Glomerular endothelial cell (primary cell): Measurements from ENCODE around the gene C11orf87. TPM values are rescaled to one million over a fixed set of nuclear protein-coding genes. Genes with fewer than 3 reads are reported as not detected.

Experiments used
- DNase-seq: peaks from one replicate; pipeline ENCODE4 v3.0.0-alpha.2; 2011; ENCODE audit warnings: low read depth, low spot score; ENCODE audit errors: extremely low read depth
- total RNA-seq: library from RNA; depleted of rRNA; stranded (reverse); fragments of >200 nt; gene quantifications from 2 replicates; pipeline ENCODE4 v1.2.3, GENCODE V29; 2015

C11orf87 gene
- 0.12 TPM in 1 of 2 replicates, not detected in the other for total RNA-seq

- DNase-seq = no peak
Measured at GRCh38 chr11:109421981-109422869, at the start of gene C11orf87. C11orf87 (plus strand) TSS chr11:109422190; CDS start chr11:109423634, 1,444 bp downstream.

GRCh38 chr11:109374032-109374431, 48.0 kb upstream of the C11orf87 start:
- DNase-seq = no peak

- no peak for DNase-seq
Measured at GRCh38 chr11:109374441-109374840, 47.5 kb upstream of the C11orf87 start.

- no peak for DNase-seq
Measured at GRCh38 chr11:109377039-109377742, 44.8 kb upstream of the C11orf87 start.

GRCh38 chr11:109378034-109378433, 44.0 kb upstream of the C11orf87 start:
- no peak for DNase-seq

- DNase-seq = no peak
Measured at GRCh38 chr11:109383306-109383705, 38.7 kb upstream of the C11orf87 start.

- no peak for DNase-seq
Measured at GRCh38 chr11:109384873-109385272, 37.1 kb upstream of the C11orf87 start.

- no peak for DNase-seq
Measured at GRCh38 chr11:109388982-109389381, 33.0 kb upstream of the C11orf87 start.

- no peak for DNase-seq
Measured at GRCh38 chr11:109390752-109391151, 31.2 kb upstream of the C11orf87 start.

GRCh38 chr11:109401545-109401944, 20.4 kb upstream of the C11orf87 start:
- no peak for DNase-seq

- DNase-seq = no peak
Measured at GRCh38 chr11:109405671-109406070, 16.3 kb upstream of the C11orf87 start.

GRCh38 chr11:109416601-109417000, 5.4 kb upstream of the C11orf87 start:
- DNase-seq = no peak

GRCh38 chr11:109422870-109423465, 978 bp downstream of the C11orf87 start:
- no peak for DNase-seq

GRCh38 chr11:109423466-109424190, 1.6 kb downstream of the C11orf87 start:
- no peak for DNase-seq

- no peak for DNase-seq
Measured at GRCh38 chr11:109424901-109425300, 2.9 kb downstream of the C11orf87 start.

GRCh38 chr11:109425554-109425953, 3.6 kb downstream of the C11orf87 start:
- no peak for DNase-seq

GRCh38 chr11:109426442-109427240, 4.7 kb downstream of the C11orf87 start:
- no peak for DNase-seq

- no peak for DNase-seq
Measured at GRCh38 chr11:109432105-109432504, 10.1 kb downstream of the C11orf87 start.

GRCh38 chr11:109433753-109434256, 11.8 kb downstream of the C11orf87 start:
- no peak for DNase-seq
